ENCODE data around the gene SLC39A9.

DNA sequence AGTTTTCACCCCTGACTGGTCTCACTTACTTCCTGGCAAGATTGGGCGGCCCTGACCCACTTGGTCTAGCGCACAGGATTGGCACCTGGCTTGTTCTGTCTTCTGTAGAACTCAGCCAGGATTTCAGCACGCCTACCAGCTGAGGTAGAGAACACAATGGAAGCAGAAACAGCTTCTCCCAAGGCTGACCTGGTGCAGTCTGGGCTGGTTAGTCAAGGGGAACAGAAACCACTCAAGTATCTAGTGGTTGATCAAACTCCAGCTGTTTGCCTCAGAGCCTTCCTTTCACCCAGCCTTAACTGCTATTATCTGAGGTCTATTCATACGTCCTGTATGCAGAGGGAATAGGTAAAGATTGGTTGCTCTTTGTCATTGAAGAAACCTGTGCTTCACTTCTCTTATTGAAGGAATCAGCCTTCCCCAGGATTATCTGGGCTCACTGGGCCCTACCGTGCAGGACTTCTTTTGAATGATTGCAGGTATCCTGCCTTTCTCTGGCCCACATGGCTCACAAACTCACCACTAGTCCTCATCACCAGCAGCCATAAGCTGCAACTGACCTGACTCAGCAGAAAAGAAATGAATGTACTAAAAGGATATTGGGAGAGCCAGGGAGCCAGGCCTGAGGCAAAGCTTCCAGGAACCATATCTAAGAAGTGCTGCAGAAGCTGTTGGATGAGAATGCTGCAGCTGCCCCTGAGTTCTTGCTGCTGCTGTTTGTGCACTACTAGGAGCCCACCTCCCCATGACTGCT, 83.5 kb downstream of the SLC39A9 start:
- no peak for TF ChIP-seq GATA2 (IDR thresholded peaks at IDR 0.05; ENCODE audit: low read depth, low read length)
- TF ChIP-seq GATA3 (IDR thresholded peaks at IDR 0.05; ENCODE audit: low read depth, low read length), result no peak
